Sigmoid colon (tissue), 4 donors: Measurements from ENCODE around the gene STAMBP.
A peak's percentile ranks its signal among the peaks of the same experiment; 100 is the strongest.

ENCODE experiments used
- CTCF ChIP-seq, 4 experiments: fragments of 450-650 bp in 3 of 4; fragments of 200-600 bp in 1 of 4; IDR thresholded peaks; one replicate each; pipeline ENCODE4 v1.5.1; 2016 to 2019; ENCODE audit warnings: antibody characterized with exemption in 4 of 4, mild to moderate bottlenecking in 3 of 4, moderate library complexity in 2 of 4
- EP300 ChIP-seq, 4 donors: sonication (generic); formaldehyde crosslinking; IDR thresholded peaks; one replicate each; pipeline ENCODE4 v1.6.1; 2017; ENCODE audit warnings: antibody characterized with exemption in 4 of 4
- POLR2A ChIP-seq, 2 donors: fragments of 450-650 bp; IDR thresholded peaks; one replicate each; pipeline ENCODE4 v1.6.1; 2016; ENCODE audit warnings: antibody characterized with exemption in 2 of 2, mild to moderate bottlenecking in 2 of 2, moderate library complexity in 2 of 2
- POLR2AphosphoS5 ChIP-seq, 4 donors: sonication (generic); formaldehyde crosslinking; IDR thresholded peaks; one replicate each; pipeline ENCODE4 v1.6.1; 2017; ENCODE audit warnings: antibody characterized with exemption in 4 of 4

GRCh38 chr2:73838889-73839534, 10.3 kb downstream of the STAMBP start:
- no peak for TF ChIP-seq POLR2A (IDR thresholded peaks at IDR 0.05)
- TF ChIP-seq CTCF (IDR thresholded peaks at IDR 0.05), result no peak
- TF ChIP-seq POLR2AphosphoS5 (IDR thresholded peaks at IDR 0.05), result peak in 3 of 4 donors; percentile 16 to 22 (median 17)
- no peak for TF ChIP-seq EP300 (IDR thresholded peaks at IDR 0.05)
